ENCODE measurements around the gene ADCK2. TPM values are rescaled to one million over a fixed set of nuclear protein-coding genes. Genes with fewer than 3 reads are reported as not detected.

Gene ADCK2
- total RNA-seq, 4 donors from 2014 or later: 19.2 to 43.5 (median 26.8) TPM

DNA sequence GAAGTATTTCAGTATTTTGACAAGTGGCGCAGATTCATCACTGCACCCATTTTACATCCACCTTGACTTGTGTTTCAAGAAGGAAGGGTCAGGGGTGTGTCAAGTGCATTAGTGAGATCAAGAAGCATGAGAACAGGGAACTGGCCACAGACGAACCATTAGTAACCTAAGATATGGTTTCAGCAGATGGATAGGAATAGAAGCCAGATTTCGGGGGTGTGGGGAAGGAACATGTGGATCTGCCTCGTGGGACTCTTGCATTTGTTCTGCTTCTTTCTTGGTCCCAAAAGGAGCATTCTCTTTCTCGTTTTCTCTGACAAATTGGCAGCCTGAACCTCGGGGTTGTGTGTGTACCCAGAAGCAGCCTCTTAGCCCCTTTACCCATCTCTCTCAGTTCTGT, 41.7 kb upstream of the ADCK2 start:
- 47% methylated on average over 6 of the region's 6 CpGs for WGBS

DNA sequence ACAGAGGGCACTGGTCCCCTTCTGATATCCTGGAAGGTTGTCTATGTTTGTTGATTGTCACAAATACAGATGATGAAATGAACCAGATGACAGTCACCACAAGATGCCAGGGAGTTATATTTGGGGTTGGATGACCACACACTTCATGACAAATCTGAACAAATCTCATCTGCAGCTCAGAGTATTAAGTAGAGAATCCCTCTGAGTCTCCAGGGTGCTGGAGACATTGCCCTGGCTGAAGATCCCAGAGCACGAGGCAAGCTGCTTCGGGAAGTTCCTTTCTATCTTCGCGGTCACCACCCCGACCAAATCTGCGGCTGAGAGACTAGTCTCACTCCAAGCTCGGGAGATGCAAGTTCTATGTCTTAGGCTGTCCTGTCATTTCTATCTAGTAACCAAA, 41.1 kb upstream of the ADCK2 start:
- no peaks in the 10 kb centered on the region for H3K9me3 ChIP-seq
- no peaks in the 10 kb centered on the region for H3K36me3 ChIP-seq
- H3K4me3 ChIP-seq: no peak overlapping the region
- DNase-seq (ENCODE audit: extremely low spot score): no peak
- peak; percentile 24 to 28 for TF ChIP-seq POLR2AphosphoS5 (IDR thresholded peaks at IDR 0.05)
- no peak for TF ChIP-seq EP300 (IDR thresholded peaks at IDR 0.05)
- H3K4me1 ChIP-seq: peaks cover 57 to 89% (median 84%) of the 10 kb centered on the region in 4 donors
- no peaks in the 10 kb centered on the region for H3K27me3 ChIP-seq
- intact Hi-C loops (cut with DNase I): no loop called here
- peak overlapping the region; percentile 57 to 98 (median 68) for H3K27ac ChIP-seq (replicated peaks in 1 of 4)
- 54% methylated on average over 7 of the region's 7 CpGs for WGBS

More for the DNA sequence above, 41.7 kb upstream of the ADCK2 start:
- intact Hi-C loops (cut with DNase I): no loop called here
- Histone ChIP-seq H3K9me3 (no peaks in the 10 kb centered on the region), H3K36me3 (no peaks in the 10 kb centered on the region), H3K27ac (replicated peaks in 1 of 4) (peak overlapping the region; percentile 57 to 98 (median 68)), H3K27me3 (no peaks in the 10 kb centered on the region), H3K4me3 (no peak overlapping the region), H3K4me1 (peaks cover 57 to 89% (median 84%) of the 10 kb centered on the region in 4 donors)
- no peak for DNase-seq (ENCODE audit: extremely low spot score)
- TF ChIP-seq POLR2AphosphoS5 (IDR thresholded peaks at IDR 0.05): no peak
- TF ChIP-seq POLR2A (IDR thresholded peaks at IDR 0.05; ENCODE audit: low read depth): no peak
- no peak for TF ChIP-seq EP300 (IDR thresholded peaks at IDR 0.05)
- TF ChIP-seq CTCF (IDR thresholded peaks at IDR 0.05): no peak

GRCh38 chr7:140635345-140635744, 37.4 kb upstream of the ADCK2 start:
- H3K27ac ChIP-seq (replicated peaks in 1 of 4): peak overlapping the region; percentile 55 to 98 (median 80)
- H3K27me3 ChIP-seq: no peaks in the 10 kb centered on the region
- intact Hi-C loops (cut with DNase I): no loop called here
- 60% methylated on average over 5 of the region's 5 CpGs for WGBS
- no peak overlapping the region for H3K4me3 ChIP-seq
- H3K4me1 ChIP-seq: peaks cover 68 to 97% (median 89%) of the 10 kb centered on the region in 4 donors
- H3K9me3 ChIP-seq: no peaks in the 10 kb centered on the region
- no peak for TF ChIP-seq POLR2AphosphoS5 (IDR thresholded peaks at IDR 0.05)
- no peak for TF ChIP-seq POLR2A (IDR thresholded peaks at IDR 0.05; ENCODE audit: low read depth)
- TF ChIP-seq EP300 (IDR thresholded peaks at IDR 0.05): no peak
- no peak for TF ChIP-seq CTCF (IDR thresholded peaks at IDR 0.05)
- no peak for DNase-seq (ENCODE audit: extremely low spot score)
- no peaks in the 10 kb centered on the region for H3K36me3 ChIP-seq

GRCh38 chr7:140635816-140636215, 36.9 kb upstream of the ADCK2 start:
- H3K4me1 ChIP-seq: peaks cover 65 to 94% (median 86%) of the 10 kb centered on the region in 4 donors
- no peak for TF ChIP-seq EP300 (IDR thresholded peaks at IDR 0.05)
- no peak for TF ChIP-seq POLR2A (IDR thresholded peaks at IDR 0.05; ENCODE audit: low read depth)
- TF ChIP-seq POLR2AphosphoS5 (IDR thresholded peaks at IDR 0.05): peak in 1 of 2 donors; percentile 8
- no peak for TF ChIP-seq CTCF (IDR thresholded peaks at IDR 0.05)
- no peaks in the 10 kb centered on the region for H3K27me3 ChIP-seq
- H3K9me3 ChIP-seq: no peaks in the 10 kb centered on the region
- DNase-seq (ENCODE audit: extremely low spot score): no peak
- WGBS: 69% methylated on average over 5 of the region's 5 CpGs
- peak overlapping the region; percentile 55 to 98 (median 80) for H3K27ac ChIP-seq (replicated peaks in 1 of 4)
- intact Hi-C loops (cut with DNase I): no loop called here
- peak overlapping the region in 1 of 4 donors; percentile 0 for H3K4me3 ChIP-seq
- H3K36me3 ChIP-seq: no peaks in the 10 kb centered on the region

- WGBS: 54% methylated on average over 3 of the region's 3 CpGs
- Histone ChIP-seq H3K4me1 (peaks cover 57 to 94% (median 86%) of the 10 kb centered on the region in 4 donors), H3K27ac (replicated peaks in 1 of 4) (peak overlapping the region; percentile 91 to 98 (median 97)), H3K4me3 (no peak overlapping the region), H3K36me3 (no peaks in the 10 kb centered on the region), H3K27me3 (peaks cover 0 to 3% (median 0%) of the 10 kb centered on the region in 4 donors), H3K9me3 (no peaks in the 10 kb centered on the region)
- DNase-seq (ENCODE audit: extremely low spot score): no peak
- TF ChIP-seq POLR2AphosphoS5 (IDR thresholded peaks at IDR 0.05) (no peak), EP300 (IDR thresholded peaks at IDR 0.05) (no peak), CTCF (IDR thresholded peaks at IDR 0.05) (no peak), POLR2A (IDR thresholded peaks at IDR 0.05; ENCODE audit: low read depth) (no peak)
- intact Hi-C loops (cut with DNase I): no loop called here
These were observed 35.3 kb upstream of the ADCK2 start for GRCh38 chr7:140637400-140637799.
